ENCODE measurements around the gene GRIPAP1.

The GRIPAP1 gene, protein sequence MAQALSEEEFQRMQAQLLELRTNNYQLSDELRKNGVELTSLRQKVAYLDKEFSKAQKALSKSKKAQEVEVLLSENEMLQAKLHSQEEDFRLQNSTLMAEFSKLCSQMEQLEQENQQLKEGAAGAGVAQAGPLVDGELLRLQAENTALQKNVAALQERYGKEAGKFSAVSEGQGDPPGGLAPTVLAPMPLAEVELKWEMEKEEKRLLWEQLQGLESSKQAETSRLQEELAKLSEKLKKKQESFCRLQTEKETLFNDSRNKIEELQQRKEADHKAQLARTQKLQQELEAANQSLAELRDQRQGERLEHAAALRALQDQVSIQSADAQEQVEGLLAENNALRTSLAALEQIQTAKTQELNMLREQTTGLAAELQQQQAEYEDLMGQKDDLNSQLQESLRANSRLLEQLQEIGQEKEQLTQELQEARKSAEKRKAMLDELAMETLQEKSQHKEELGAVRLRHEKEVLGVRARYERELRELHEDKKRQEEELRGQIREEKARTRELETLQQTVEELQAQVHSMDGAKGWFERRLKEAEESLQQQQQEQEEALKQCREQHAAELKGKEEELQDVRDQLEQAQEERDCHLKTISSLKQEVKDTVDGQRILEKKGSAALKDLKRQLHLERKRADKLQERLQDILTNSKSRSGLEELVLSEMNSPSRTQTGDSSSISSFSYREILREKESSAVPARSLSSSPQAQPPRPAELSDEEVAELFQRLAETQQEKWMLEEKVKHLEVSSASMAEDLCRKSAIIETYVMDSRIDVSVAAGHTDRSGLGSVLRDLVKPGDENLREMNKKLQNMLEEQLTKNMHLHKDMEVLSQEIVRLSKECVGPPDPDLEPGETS

DNA sequence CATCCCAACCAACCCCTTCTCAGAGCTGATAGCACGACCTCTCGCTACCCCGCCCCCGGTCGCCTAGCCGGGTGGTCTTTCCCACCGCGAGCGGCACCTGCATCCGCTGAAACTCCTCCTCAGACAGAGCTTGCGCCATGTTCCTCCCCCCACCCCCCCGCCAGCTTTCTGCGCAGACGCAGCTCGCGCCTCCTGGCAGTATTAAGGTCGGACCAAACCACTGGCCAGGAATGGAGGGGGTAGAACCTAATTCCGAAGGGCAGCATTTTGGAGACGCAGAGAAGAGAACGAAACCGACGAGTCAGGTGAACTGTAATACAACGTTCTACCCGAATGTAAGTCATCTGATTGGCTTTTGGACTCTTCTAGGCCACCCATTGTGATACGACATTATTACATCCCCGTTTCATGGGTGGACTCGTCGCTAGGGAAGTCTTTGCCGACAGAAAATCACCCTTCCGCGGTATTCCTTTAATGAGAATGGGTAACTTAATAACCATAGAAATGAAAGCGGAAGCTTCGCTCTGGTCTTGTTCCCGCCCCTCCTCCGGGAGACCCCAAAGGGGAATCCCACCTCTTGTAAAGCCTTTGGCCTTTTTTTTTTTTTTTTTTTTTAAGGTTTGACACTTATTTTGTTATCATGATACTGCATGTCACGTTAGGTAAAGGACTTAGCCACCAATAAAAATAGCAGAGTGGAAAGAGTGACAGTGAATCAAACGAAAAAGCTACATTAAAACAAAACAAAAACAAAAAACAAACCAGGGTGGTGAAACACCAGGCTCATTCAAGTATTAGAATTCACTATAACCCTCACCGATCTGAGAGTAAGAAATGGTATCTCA, at the start of gene GRIPAP1:
Gene GRIPAP1, minus strand, starts transcription at position 174 of the 845 bp plus-strand sequence. Its CDS starts 35 bp downstream, at position 139.
- Mint-ChIP-seq H3K27ac (peak within 1 kb of the TSS; percentile 98 to 100 (median 99)), H3K4me1 (peaks cover 7% of the 10 kb centered on the region), H3K4me3 (peak within 1 kb of the TSS; percentile 98), H3K27me3 (ENCODE audit: low read depth) (no peaks in the 10 kb centered on the region), H3K9me3 (peaks cover 23% of the 10 kb centered on the region), H3K36me3 (ENCODE audit: low read depth) (peaks cover 32% of the 10 kb centered on the region)
- TF ChIP-seq, protein P1, sequence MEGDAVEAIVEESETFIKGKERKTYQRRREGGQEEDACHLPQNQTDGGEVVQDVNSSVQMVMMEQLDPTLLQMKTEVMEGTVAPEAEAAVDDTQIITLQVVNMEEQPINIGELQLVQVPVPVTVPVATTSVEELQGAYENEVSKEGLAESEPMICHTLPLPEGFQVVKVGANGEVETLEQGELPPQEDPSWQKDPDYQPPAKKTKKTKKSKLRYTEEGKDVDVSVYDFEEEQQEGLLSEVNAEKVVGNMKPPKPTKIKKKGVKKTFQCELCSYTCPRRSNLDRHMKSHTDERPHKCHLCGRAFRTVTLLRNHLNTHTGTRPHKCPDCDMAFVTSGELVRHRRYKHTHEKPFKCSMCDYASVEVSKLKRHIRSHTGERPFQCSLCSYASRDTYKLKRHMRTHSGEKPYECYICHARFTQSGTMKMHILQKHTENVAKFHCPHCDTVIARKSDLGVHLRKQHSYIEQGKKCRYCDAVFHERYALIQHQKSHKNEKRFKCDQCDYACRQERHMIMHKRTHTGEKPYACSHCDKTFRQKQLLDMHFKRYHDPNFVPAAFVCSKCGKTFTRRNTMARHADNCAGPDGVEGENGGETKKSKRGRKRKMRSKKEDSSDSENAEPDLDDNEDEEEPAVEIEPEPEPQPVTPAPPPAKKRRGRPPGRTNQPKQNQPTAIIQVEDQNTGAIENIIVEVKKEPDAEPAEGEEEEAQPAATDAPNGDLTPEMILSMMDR (IDR thresholded peaks at IDR 0.05; ENCODE audit: unreplicated experiment in 3 of 3): no peak

DNA sequence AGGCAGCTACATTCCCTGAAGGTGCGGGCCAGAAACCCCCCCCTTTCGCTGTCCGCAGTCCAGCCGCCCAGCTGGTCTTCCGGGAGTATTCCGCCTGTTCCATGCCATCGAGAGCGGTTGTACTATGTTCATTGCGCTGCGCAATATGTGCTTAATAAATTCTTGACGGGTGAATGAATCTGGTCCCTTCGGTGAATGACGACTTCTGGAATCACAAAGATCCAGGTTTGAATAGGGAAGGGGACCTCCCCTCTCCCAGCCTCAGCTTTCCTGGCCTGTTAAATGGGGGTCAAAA, 41.9 kb upstream of the GRIPAP1 start:
- Mint-ChIP-seq H3K27ac (peak overlapping the region; percentile 82 to 95 (median 91)), H3K4me3 (peak overlapping the region; percentile 92 to 97 (median 97)), H3K27me3 (ENCODE audit: low read depth) (no peaks in the 10 kb centered on the region), H3K4me1 (peaks cover 22% of the 10 kb centered on the region), H3K9me3 (peaks cover 17% of the 10 kb centered on the region), H3K36me3 (ENCODE audit: low read depth) (peaks cover 7% of the 10 kb centered on the region)
- TF ChIP-seq, protein P1 (IDR thresholded peaks at IDR 0.05; ENCODE audit: unreplicated experiment in 3 of 3): no peak

DNA sequence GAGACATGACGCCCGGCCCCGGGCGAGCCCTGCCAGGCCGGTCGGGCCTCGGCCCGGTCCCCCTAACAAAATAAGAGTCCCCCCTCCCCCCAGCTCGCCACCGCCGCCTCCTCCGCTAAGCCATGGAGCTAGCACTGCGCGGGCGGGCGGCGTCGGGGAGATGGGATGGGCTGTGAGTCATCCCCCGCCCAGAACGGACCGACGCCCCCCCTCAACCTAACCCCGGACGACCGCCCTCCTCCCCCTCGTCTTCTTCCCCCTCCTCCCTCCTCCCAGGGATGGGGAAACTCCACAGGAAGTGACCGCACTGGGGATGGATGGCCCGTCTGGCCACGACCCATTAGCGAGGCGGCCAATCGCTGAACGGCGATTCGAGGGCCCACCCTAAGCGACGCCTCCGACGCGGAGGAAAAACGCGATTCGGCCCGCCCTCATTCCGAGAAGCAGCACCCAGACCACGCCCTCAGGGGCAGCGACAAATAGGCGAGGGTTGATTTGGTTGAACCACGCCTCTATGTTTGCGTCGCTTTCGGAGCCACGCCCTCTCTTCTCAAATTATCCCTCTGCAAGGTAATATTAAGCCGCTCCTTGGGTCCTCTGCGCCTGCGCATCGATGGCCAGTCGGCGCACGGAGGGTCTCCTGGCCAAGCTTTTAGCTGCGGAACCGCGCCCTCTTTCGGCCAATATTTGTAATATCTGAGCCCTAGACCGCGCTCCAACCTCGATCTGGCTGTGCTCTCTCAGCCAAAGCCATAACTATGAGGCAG, 41.3 kb upstream of the GRIPAP1 start, which contains the start of gene TFE3:
Gene TFE3, minus strand, starts transcription at position 138 of the 767 bp plus-strand sequence. Its CDS starts 131 bp downstream, at position 7.
- H3K4me1 Mint-ChIP-seq: peaks cover 22% of the 10 kb centered on the region

DNA sequence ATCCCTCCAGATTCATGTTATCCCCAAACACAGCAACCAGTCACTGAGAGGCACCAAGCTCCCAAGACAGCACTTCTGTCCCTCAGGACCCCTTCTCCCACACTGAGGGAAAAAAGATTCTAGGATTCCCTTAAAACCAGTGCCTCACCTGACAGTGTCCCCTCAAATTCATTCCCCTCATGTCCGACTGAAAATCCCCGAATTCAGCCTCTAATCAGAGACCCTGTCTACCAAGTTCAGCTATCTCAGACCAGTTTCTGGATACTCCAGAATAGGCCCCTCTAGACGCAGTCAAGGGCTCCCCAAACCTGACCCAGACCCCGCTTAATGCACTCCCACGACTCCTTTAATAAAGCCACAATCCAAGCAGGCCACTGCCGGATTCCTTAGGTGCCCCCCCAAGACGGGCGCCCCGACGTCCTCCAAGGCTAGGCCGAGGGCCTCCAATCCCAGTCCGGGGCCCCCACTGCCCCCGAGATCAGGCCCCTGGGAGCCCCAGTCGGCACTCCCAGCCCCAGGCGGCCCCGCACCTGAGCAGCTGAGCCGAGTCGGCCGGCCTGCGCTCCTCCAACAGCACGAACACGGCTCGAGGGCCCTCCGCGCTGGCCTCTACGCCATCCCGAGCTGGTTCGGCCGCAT, 40.6 kb upstream of the GRIPAP1 start:
- H3K27ac Mint-ChIP-seq: peak overlapping the region; percentile 94 to 95 (median 94)
- peaks cover 21% of the 10 kb centered on the region for H3K9me3 Mint-ChIP-seq
- TF ChIP-seq, protein P1 (IDR thresholded peaks at IDR 0.05; ENCODE audit: unreplicated experiment in 3 of 3): no peak
- H3K4me3 Mint-ChIP-seq: peak overlapping the region; percentile 92 to 97 (median 97)
- peaks cover 18% of the 10 kb centered on the region for H3K36me3 Mint-ChIP-seq (ENCODE audit: low read depth)
- H3K4me1 Mint-ChIP-seq: peaks cover 22% of the 10 kb centered on the region
- H3K27me3 Mint-ChIP-seq (ENCODE audit: low read depth): no peaks in the 10 kb centered on the region

More for the DNA sequence above, 41.3 kb upstream of the GRIPAP1 start, which contains the start of gene TFE3:
- TF ChIP-seq, protein P1 (IDR thresholded peaks at IDR 0.05; ENCODE audit: unreplicated experiment in 3 of 3): peak; percentile 53 to 60 (median 58)
- H3K4me3 Mint-ChIP-seq: peak within 1 kb of the TSS; percentile 92 to 97 (median 97)
- H3K9me3 Mint-ChIP-seq: peaks cover 19% of the 10 kb centered on the region
- peak within 1 kb of the TSS; percentile 94 to 95 (median 94) for H3K27ac Mint-ChIP-seq
- H3K36me3 Mint-ChIP-seq (ENCODE audit: low read depth): peaks cover 13% of the 10 kb centered on the region
- H3K27me3 Mint-ChIP-seq (ENCODE audit: low read depth): no peaks in the 10 kb centered on the region

All from nephron (organoid).